ENCODE results near the gene TXNL4A.

DNA sequence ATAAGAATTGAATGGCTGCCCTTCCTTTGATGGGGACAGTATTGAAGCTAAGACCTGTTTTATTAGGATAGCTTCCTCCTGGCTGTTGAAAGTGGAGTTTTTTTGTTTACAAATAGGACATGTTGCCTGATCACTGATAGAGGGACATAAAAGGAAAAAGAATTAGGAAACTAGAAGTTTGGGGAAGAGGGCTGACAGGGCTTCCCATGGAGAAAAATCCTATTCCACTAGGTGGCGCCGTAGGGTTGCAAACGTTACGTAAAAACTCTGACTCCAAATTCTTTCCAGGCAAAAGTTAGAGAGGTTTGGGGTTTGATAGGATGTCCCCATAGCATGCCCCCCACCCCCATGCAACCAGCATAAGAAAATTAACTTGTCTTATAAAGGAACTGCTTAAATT is 34.8 kb upstream of the TXNL4A start:
- TF ChIP-seq POLR2AphosphoS5 (IDR thresholded peaks at IDR 0.05), result no peak
- TF ChIP-seq, protein P1, sequence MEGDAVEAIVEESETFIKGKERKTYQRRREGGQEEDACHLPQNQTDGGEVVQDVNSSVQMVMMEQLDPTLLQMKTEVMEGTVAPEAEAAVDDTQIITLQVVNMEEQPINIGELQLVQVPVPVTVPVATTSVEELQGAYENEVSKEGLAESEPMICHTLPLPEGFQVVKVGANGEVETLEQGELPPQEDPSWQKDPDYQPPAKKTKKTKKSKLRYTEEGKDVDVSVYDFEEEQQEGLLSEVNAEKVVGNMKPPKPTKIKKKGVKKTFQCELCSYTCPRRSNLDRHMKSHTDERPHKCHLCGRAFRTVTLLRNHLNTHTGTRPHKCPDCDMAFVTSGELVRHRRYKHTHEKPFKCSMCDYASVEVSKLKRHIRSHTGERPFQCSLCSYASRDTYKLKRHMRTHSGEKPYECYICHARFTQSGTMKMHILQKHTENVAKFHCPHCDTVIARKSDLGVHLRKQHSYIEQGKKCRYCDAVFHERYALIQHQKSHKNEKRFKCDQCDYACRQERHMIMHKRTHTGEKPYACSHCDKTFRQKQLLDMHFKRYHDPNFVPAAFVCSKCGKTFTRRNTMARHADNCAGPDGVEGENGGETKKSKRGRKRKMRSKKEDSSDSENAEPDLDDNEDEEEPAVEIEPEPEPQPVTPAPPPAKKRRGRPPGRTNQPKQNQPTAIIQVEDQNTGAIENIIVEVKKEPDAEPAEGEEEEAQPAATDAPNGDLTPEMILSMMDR (IDR thresholded peaks at IDR 0.05), result peak in 2 of 5 experiments; percentile 14 to 15
